Measurements from ENCODE around the gene DHX57.

Gene DHX57

GRCh38 chr2:38875227-38875575 lies 533 bp downstream of the DHX57 start:
- H3K9me3 ChIP-seq (ENCODE audit: control insufficient read depth, low read length) = no peaks in the 10 kb centered on the region
- H3K4me3 ChIP-seq (ENCODE audit: insufficient read depth, low read depth, low read length, poor library complexity, severe bottlenecking) = peak overlapping the region; percentile 95
- H3K27me3 ChIP-seq (replicated peaks; ENCODE audit: control insufficient read depth, insufficient read depth, low read length, poor library complexity, severe bottlenecking) = no peaks in the 10 kb centered on the region
- H3K4me1 ChIP-seq (ENCODE audit: control insufficient read depth, insufficient read depth, low read length, poor library complexity, severe bottlenecking) = no peaks in the 10 kb centered on the region
- DNase-seq = no peak
- peak overlapping the region; percentile 60 for H3K27ac ChIP-seq (ENCODE audit: insufficient read depth, low read length, poor library complexity, severe bottlenecking)
- no peaks in the 10 kb centered on the region for H3K36me3 ChIP-seq (ENCODE audit: control insufficient read depth, insufficient read depth, low read length)

DNA sequence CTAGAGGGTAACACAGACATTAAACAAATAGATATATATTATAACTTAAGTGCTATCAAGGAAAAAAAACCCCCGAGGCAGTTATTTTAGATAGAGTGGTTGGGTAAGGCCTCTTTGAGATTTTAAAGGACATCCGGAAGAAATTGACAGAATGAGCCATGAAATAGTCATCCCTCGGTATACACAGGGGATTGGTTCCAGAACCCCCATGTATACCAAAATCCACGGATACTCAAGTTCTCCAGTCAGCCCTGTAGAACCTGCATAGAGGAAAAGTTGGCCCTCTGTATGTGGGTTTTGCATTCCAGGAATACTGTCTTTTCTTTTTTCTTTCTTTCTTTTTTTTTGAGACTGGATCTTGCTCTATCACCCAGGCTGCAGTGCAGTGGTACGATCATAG lies 2.0 kb downstream of the DHX57 start:
- Histone ChIP-seq H3K36me3 (ENCODE audit: control insufficient read depth, insufficient read depth, low read length) (no peaks in the 10 kb centered on the region), H3K4me3 (ENCODE audit: insufficient read depth, low read depth, low read length, poor library complexity, severe bottlenecking) (no peak overlapping the region), H3K4me1 (ENCODE audit: control insufficient read depth, insufficient read depth, low read length, poor library complexity, severe bottlenecking) (no peaks in the 10 kb centered on the region), H3K27me3 (replicated peaks; ENCODE audit: control insufficient read depth, insufficient read depth, low read length, poor library complexity, severe bottlenecking) (no peaks in the 10 kb centered on the region), H3K9me3 (ENCODE audit: control insufficient read depth, low read length) (no peaks in the 10 kb centered on the region), H3K27ac (ENCODE audit: insufficient read depth, low read length, poor library complexity, severe bottlenecking) (no peak overlapping the region)
- no peak for DNase-seq

- Histone ChIP-seq H3K27me3 (replicated peaks; ENCODE audit: control insufficient read depth, insufficient read depth, low read length, poor library complexity, severe bottlenecking) (no peaks in the 10 kb centered on the region), H3K4me3 (ENCODE audit: insufficient read depth, low read depth, low read length, poor library complexity, severe bottlenecking) (no peak overlapping the region), H3K36me3 (ENCODE audit: control insufficient read depth, insufficient read depth, low read length) (no peaks in the 10 kb centered on the region), H3K9me3 (ENCODE audit: control insufficient read depth, low read length) (no peaks in the 10 kb centered on the region), H3K27ac (ENCODE audit: insufficient read depth, low read length, poor library complexity, severe bottlenecking) (no peak overlapping the region), H3K4me1 (ENCODE audit: control insufficient read depth, insufficient read depth, low read length, poor library complexity, severe bottlenecking) (no peaks in the 10 kb centered on the region)
- DNase-seq = no peak
These were observed 4.3 kb downstream of the DHX57 start for GRCh38 chr2:38871432-38871831.

DNA sequence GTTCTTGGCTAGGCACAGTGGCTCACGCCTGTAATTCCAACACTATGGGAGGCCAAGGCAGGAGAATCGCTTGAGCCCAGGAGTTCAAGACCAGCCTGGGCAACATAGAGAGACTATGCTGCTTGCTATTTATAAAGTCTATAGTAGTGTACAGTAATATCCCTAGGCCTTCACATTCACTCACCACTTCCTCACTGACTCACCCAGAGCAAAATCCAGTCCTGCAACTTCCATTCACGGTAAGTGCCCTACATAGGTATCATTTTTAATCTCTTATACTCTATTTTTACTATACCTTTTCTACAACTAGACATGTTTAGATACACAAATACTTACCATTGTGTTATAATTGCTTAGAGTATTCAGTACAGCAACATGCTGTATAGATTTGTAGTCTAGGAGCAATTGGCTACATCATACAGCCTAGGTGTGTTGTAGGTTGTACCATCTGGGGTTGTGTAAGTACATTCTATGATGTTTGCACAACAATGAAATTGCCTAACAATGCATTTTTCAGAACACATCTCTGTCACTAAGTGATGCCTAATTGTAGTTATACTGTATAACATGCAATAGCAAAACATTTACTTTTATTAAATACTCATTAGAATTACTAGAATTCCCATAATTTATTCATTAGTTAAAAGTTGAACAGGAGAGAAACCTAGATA lies 8.8 kb downstream of the DHX57 start:
- no peak overlapping the region for H3K27ac ChIP-seq (ENCODE audit: insufficient read depth, low read length, poor library complexity, severe bottlenecking)
- H3K4me3 ChIP-seq (ENCODE audit: insufficient read depth, low read depth, low read length, poor library complexity, severe bottlenecking) = no peak overlapping the region
- DNase-seq = no peak
- H3K36me3 ChIP-seq (ENCODE audit: control insufficient read depth, insufficient read depth, low read length) = peaks cover 8% of the 10 kb centered on the region
- H3K4me1 ChIP-seq (ENCODE audit: control insufficient read depth, insufficient read depth, low read length, poor library complexity, severe bottlenecking) = no peaks in the 10 kb centered on the region
- no peaks in the 10 kb centered on the region for H3K27me3 ChIP-seq (replicated peaks; ENCODE audit: control insufficient read depth, insufficient read depth, low read length, poor library complexity, severe bottlenecking)
- no peaks in the 10 kb centered on the region for H3K9me3 ChIP-seq (ENCODE audit: control insufficient read depth, low read length)

- Histone ChIP-seq H3K4me3 (ENCODE audit: insufficient read depth, low read depth, low read length, poor library complexity, severe bottlenecking) (no peak overlapping the region), H3K27ac (ENCODE audit: insufficient read depth, low read length, poor library complexity, severe bottlenecking) (no peak overlapping the region), H3K27me3 (replicated peaks; ENCODE audit: control insufficient read depth, insufficient read depth, low read length, poor library complexity, severe bottlenecking) (no peaks in the 10 kb centered on the region), H3K4me1 (ENCODE audit: control insufficient read depth, insufficient read depth, low read length, poor library complexity, severe bottlenecking) (no peaks in the 10 kb centered on the region), H3K9me3 (ENCODE audit: control insufficient read depth, low read length) (no peaks in the 10 kb centered on the region), H3K36me3 (ENCODE audit: control insufficient read depth, insufficient read depth, low read length) (peaks cover 17% of the 10 kb centered on the region)
- no peak for DNase-seq
These were observed 12.6 kb downstream of the DHX57 start for GRCh38 chr2:38863061-38863695.

DNA sequence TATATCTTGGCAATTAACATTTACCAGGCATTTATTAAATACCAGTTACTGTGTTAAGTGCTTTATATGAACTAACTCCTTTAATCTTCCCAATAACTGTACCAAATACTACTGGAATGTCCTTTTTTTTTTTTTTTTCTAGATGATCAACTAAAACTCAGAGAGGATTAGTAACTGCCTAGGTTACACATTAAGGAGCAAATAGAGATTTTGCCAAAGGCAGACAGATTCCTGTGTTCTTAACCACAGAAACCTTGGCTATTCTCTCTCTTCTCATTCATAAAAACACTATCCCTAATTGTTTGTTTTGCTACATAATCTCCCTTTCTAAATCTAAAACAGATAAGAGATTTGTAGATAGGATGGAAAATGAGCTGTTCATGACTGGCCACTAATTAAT lies 13.3 kb downstream of the DHX57 start:
- no peaks in the 10 kb centered on the region for H3K4me1 ChIP-seq (ENCODE audit: control insufficient read depth, insufficient read depth, low read length, poor library complexity, severe bottlenecking)
- no peak overlapping the region for H3K4me3 ChIP-seq (ENCODE audit: insufficient read depth, low read depth, low read length, poor library complexity, severe bottlenecking)
- H3K27me3 ChIP-seq (replicated peaks; ENCODE audit: control insufficient read depth, insufficient read depth, low read length, poor library complexity, severe bottlenecking) = no peaks in the 10 kb centered on the region
- H3K27ac ChIP-seq (ENCODE audit: insufficient read depth, low read length, poor library complexity, severe bottlenecking) = no peak overlapping the region
- DNase-seq = no peak
- H3K36me3 ChIP-seq (ENCODE audit: control insufficient read depth, insufficient read depth, low read length) = peaks cover 17% of the 10 kb centered on the region
- H3K9me3 ChIP-seq (ENCODE audit: control insufficient read depth, low read length) = no peaks in the 10 kb centered on the region

DNA sequence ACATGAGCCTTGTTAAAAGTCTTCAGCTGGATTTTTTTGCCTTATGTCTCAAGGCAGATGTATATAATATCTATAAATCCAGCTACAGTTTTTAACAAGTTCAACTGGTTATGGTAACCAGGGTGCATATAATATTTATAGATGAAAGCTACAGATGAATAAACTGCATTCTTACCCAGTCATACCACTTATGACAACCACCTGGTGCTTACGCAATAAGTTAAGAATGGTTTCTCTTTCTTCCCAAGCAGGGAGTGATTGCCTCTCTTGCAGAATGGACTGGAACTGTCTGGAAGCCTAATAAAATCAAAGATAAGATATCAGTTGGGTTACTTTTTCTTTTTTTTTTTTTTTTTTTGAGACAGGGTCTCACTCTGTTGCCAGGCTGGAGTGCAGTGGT lies 19.6 kb downstream of the DHX57 start:
- H3K27ac ChIP-seq (ENCODE audit: insufficient read depth, low read length, poor library complexity, severe bottlenecking) = no peak overlapping the region
- no peaks in the 10 kb centered on the region for H3K4me1 ChIP-seq (ENCODE audit: control insufficient read depth, insufficient read depth, low read length, poor library complexity, severe bottlenecking)
- H3K4me3 ChIP-seq (ENCODE audit: insufficient read depth, low read depth, low read length, poor library complexity, severe bottlenecking) = no peak overlapping the region
- no peak for DNase-seq
- H3K27me3 ChIP-seq (replicated peaks; ENCODE audit: control insufficient read depth, insufficient read depth, low read length, poor library complexity, severe bottlenecking) = no peaks in the 10 kb centered on the region
- peaks cover 34% of the 10 kb centered on the region for H3K36me3 ChIP-seq (ENCODE audit: control insufficient read depth, insufficient read depth, low read length)
- H3K9me3 ChIP-seq (ENCODE audit: control insufficient read depth, low read length) = no peaks in the 10 kb centered on the region

GRCh38 chr2:38850045-38850444 lies 25.7 kb downstream of the DHX57 start:
- Histone ChIP-seq H3K9me3 (ENCODE audit: control insufficient read depth, low read length) (no peaks in the 10 kb centered on the region), H3K4me3 (ENCODE audit: insufficient read depth, low read depth, low read length, poor library complexity, severe bottlenecking) (no peak overlapping the region), H3K36me3 (ENCODE audit: control insufficient read depth, insufficient read depth, low read length) (peaks cover 24% of the 10 kb centered on the region), H3K27me3 (replicated peaks; ENCODE audit: control insufficient read depth, insufficient read depth, low read length, poor library complexity, severe bottlenecking) (no peaks in the 10 kb centered on the region), H3K4me1 (ENCODE audit: control insufficient read depth, insufficient read depth, low read length, poor library complexity, severe bottlenecking) (no peaks in the 10 kb centered on the region), H3K27ac (ENCODE audit: insufficient read depth, low read length, poor library complexity, severe bottlenecking) (no peak overlapping the region)
- DNase-seq = no peak

DNA sequence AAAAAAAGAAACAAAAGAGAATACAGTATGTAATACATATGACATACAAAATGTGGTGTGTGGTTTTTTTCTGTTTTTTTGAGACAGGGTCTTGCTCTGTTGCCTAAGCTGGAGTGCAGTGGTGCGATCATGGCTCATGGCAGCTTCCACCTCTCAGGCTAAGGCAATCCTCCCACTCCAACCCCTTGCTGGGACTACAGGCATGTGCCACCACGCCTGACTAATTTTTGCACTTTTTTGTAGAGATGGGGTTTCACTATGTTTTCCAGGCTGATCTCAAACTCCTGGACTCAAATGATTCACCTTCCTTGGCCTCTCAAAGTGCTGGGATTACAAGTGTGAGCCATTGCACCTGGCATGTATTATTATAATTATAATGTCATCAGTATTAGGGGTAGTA lies 38.9 kb downstream of the DHX57 start:
- H3K27ac ChIP-seq (ENCODE audit: insufficient read depth, low read length, poor library complexity, severe bottlenecking) = no peak overlapping the region
- peaks cover 6% of the 10 kb centered on the region for H3K36me3 ChIP-seq (ENCODE audit: control insufficient read depth, insufficient read depth, low read length)
- no peak overlapping the region for H3K4me3 ChIP-seq (ENCODE audit: insufficient read depth, low read depth, low read length, poor library complexity, severe bottlenecking)
- H3K4me1 ChIP-seq (ENCODE audit: control insufficient read depth, insufficient read depth, low read length, poor library complexity, severe bottlenecking) = no peaks in the 10 kb centered on the region
- no peaks in the 10 kb centered on the region for H3K9me3 ChIP-seq (ENCODE audit: control insufficient read depth, low read length)
- DNase-seq = no peak
- no peaks in the 10 kb centered on the region for H3K27me3 ChIP-seq (replicated peaks; ENCODE audit: control insufficient read depth, insufficient read depth, low read length, poor library complexity, severe bottlenecking)

DNA sequence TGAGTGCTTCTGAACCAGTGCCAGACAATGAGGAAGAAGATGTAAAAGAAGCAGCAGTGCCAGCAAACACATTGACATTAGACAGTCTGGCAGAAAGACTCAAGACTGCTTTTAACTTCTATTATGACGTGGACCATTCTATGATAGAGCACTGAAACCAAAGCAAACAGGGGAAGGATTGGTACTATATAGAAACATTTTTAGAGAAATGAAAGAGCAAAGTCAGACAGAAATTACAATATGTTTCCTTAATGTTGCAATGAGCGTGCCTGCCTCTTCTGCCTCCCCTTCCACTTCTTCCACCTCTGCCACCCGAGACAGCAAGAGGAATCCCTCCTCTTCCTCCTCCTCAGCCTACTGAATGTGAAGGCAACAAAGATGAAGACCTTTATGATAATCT lies 39.7 kb downstream of the DHX57 start:
- H3K27ac ChIP-seq (ENCODE audit: insufficient read depth, low read length, poor library complexity, severe bottlenecking) = no peak overlapping the region
- no peaks in the 10 kb centered on the region for H3K9me3 ChIP-seq (ENCODE audit: control insufficient read depth, low read length)
- no peak for DNase-seq
- H3K4me1 ChIP-seq (ENCODE audit: control insufficient read depth, insufficient read depth, low read length, poor library complexity, severe bottlenecking) = no peaks in the 10 kb centered on the region
- H3K27me3 ChIP-seq (replicated peaks; ENCODE audit: control insufficient read depth, insufficient read depth, low read length, poor library complexity, severe bottlenecking) = no peaks in the 10 kb centered on the region
- H3K36me3 ChIP-seq (ENCODE audit: control insufficient read depth, insufficient read depth, low read length) = peaks cover 3% of the 10 kb centered on the region
- H3K4me3 ChIP-seq (ENCODE audit: insufficient read depth, low read depth, low read length, poor library complexity, severe bottlenecking) = no peak overlapping the region
